Adrenal gland (tissue), 5 donors: ENCODE measurements around the gene KIF5C.

ENCODE experiments used
- POLR2A ChIP-seq, 2 donors: fragments of 450-650 bp; IDR thresholded peaks; one replicate each; pipeline ENCODE4 v1.6.1; 2017; ENCODE audit warnings: antibody characterized with exemption in 2 of 2, mild to moderate bottlenecking in 2 of 2, moderate library complexity in 1 of 2
- TF ChIP-seq, protein P1 (sequence below), 6 experiments: fragments of 450-650 bp in 4 of 6; fragments of 200-600 bp in 2 of 6; sonication (generic) in 1 of 6; IDR thresholded peaks; 1 replicate in 5 of 6; 2 replicates in 1 of 6; pipeline versions ENCODE4 v1.5.1 to v1.8.0; 2016 to 2021; ENCODE audit warnings: antibody characterized with exemption in 6 of 6, mild to moderate bottlenecking in 2 of 6, moderate library complexity in 1 of 6
- donor health status: DM: no; HTN: no; CAD: no.

DNA sequence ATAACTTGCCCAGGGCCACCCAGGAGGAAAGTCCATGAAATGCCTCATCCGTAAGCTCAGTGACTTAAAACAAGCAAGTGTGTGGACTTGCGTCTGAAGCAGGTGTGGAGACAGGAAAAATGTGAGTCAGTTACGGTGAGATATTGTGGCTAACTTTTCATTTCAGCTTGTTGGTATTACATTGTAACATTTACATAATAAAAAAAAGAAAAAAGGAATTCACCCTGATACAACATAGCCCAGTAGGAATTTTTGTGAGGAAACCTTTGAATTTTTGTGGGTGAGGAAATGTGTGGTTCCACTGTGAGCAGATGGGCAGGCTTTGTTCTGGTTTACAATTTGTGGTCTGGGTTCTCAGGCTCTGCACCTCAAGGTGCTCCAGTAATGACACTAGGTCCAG lies 129.8 kb downstream of the KIF5C start:
- TF ChIP-seq, protein P1, sequence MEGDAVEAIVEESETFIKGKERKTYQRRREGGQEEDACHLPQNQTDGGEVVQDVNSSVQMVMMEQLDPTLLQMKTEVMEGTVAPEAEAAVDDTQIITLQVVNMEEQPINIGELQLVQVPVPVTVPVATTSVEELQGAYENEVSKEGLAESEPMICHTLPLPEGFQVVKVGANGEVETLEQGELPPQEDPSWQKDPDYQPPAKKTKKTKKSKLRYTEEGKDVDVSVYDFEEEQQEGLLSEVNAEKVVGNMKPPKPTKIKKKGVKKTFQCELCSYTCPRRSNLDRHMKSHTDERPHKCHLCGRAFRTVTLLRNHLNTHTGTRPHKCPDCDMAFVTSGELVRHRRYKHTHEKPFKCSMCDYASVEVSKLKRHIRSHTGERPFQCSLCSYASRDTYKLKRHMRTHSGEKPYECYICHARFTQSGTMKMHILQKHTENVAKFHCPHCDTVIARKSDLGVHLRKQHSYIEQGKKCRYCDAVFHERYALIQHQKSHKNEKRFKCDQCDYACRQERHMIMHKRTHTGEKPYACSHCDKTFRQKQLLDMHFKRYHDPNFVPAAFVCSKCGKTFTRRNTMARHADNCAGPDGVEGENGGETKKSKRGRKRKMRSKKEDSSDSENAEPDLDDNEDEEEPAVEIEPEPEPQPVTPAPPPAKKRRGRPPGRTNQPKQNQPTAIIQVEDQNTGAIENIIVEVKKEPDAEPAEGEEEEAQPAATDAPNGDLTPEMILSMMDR (IDR thresholded peaks at IDR 0.05), result no peak
- no peak for TF ChIP-seq POLR2A (IDR thresholded peaks at IDR 0.05)
